DOHH2 (cell line): ENCODE results near the gene OSBPL8.

Source experiments
- H3F3A ChIP-seq: fragments of 200-600 bp; sonication (generic), shearing (Covaris generic); 2 replicates; pipeline ENCODE4 v1.6.0; 2016; ENCODE audit warnings: antibody characterized with exemption, mild to moderate bottlenecking; ENCODE audit not compliant: control insufficient read depth, insufficient read depth
- H3K27ac ChIP-seq: fragments of 200-600 bp; sonication (generic); 2 replicates; pipeline ENCODE4 v1.5.1; 2014; ENCODE audit warnings: low read depth, mild to moderate bottlenecking, low read length, moderate library complexity
- H3K27me3 ChIP-seq: fragments of 200-600 bp; sonication (generic); 2 replicates; pipeline ENCODE4 v1.6.1; 2014; ENCODE audit warnings: mild to moderate bottlenecking, low read length, mixed read lengths; ENCODE audit not compliant: control insufficient read depth
- H3K36me3 ChIP-seq: fragments of 200-600 bp; sonication (generic); 2 replicates; pipeline ENCODE4 v1.6.1; 2014; ENCODE audit warnings: mild to moderate bottlenecking, low read length, moderate library complexity, mixed read lengths; ENCODE audit not compliant: control insufficient read depth
- H3K4me1 ChIP-seq: fragments of 200-600 bp; sonication (generic); 2 replicates; pipeline ENCODE4 v1.6.1; 2014; ENCODE audit warnings: mild to moderate bottlenecking, low read length, mixed read lengths; ENCODE audit not compliant: control insufficient read depth
- H3K4me2 ChIP-seq: fragments of 200-600 bp; sonication (generic); 2 replicates; pipeline ENCODE4 v1.6.0; 2014; ENCODE audit warnings: mild to moderate bottlenecking, low read length, moderate library complexity
- H3K4me3 ChIP-seq: fragments of 200-600 bp; sonication (generic); 2 replicates; pipeline ENCODE4 v1.5.1; 2014; ENCODE audit warnings: mild to moderate bottlenecking, low read length, mixed read lengths
- H3K79me2 ChIP-seq: fragments of 200-600 bp; sonication (generic); 2 replicates; pipeline ENCODE4 v1.6.1; 2014; ENCODE audit warnings: mild to moderate bottlenecking, low read length, mixed read lengths; ENCODE audit not compliant: control insufficient read depth
- H3K9me2 ChIP-seq: fragments of 200-600 bp; sonication (generic); replicated peaks from 2 replicates; pipeline ENCODE4 v1.6.1; 2014; ENCODE audit warnings: mild to moderate bottlenecking, low read length, mixed read lengths; ENCODE audit not compliant: control insufficient read depth
- H3K9me3 ChIP-seq: fragments of 200-600 bp; sonication (generic); 2 replicates; pipeline ENCODE4 v1.6.1; 2014; ENCODE audit warnings: antibody characterized with exemption, low read length, mixed read lengths; ENCODE audit not compliant: control insufficient read depth, insufficient read depth
- H4K20me1 ChIP-seq: fragments of 200-600 bp; sonication (generic); 2 replicates; pipeline ENCODE4 v1.6.0; 2014; ENCODE audit warnings: low read depth, mild to moderate bottlenecking, antibody characterized with exemption, low read length, moderate library complexity; ENCODE audit not compliant: control insufficient read depth, insufficient read depth
- EZH2phosphoT487 ChIP-seq: fragments of 200-600 bp; sonication (generic); IDR thresholded peaks from 2 replicates; pipeline ENCODE4 v1.6.1; 2017; ENCODE audit warnings: borderline replicate concordance, mild to moderate bottlenecking, antibody characterized with exemption, low read length, moderate library complexity, mixed read lengths
- TF ChIP-seq, protein P1 (sequence below): fragments of 200-600 bp; sonication (generic); IDR thresholded peaks from one replicate; pipeline ENCODE4 v1.5.1; 2014; ENCODE audit warnings: antibody characterized with exemption, mild to moderate bottlenecking, low read depth, low read length; ENCODE audit not compliant: poor library complexity, severe bottlenecking

Gene OSBPL8

DNA sequence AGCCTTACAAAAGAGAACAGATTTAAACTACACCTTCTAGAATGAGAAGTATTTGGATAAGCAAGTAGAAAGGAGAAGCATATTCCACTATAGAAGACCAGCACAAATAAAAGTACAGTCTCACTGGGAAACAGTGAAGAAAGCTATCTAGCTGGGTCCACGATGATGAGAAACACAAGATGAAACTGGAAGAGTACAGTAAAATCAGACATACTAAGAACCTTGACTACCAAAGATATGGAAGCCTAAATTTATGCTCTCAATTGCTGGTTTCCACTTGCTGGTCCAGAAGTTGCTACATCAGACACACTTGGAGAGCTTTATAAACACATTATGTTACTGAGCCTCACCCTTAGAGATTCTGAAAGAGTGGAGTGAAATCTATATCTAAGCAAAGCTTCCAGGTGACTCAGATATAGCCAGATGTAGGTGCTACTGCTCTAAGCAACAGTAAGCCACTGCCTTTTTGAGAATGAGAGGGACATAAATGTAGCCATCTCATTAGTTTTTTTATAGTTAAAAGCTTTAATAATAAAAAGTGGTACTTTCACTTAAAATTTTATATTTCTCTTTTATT, 115.1 kb downstream of the OSBPL8 start:
- Histone ChIP-seq H3K4me2 (no peak overlapping the region), H3K27ac (no peak overlapping the region), H3K36me3 (peaks cover 3% of the 10 kb centered on the region; the same call in 1 of the 2 replicates), H3K27me3 (no peaks in the 10 kb centered on the region), H3K4me1 (no peaks in the 10 kb centered on the region), H3K4me3 (no peak overlapping the region), H3K9me2 (no peaks in the 10 kb centered on the region), H3F3A (no peaks in the 10 kb centered on the region), H4K20me1 (no peaks in the 10 kb centered on the region), H3K9me3 (no peaks in the 10 kb centered on the region), H3K79me2 (no peaks in the 10 kb centered on the region)
- TF ChIP-seq, protein P1, sequence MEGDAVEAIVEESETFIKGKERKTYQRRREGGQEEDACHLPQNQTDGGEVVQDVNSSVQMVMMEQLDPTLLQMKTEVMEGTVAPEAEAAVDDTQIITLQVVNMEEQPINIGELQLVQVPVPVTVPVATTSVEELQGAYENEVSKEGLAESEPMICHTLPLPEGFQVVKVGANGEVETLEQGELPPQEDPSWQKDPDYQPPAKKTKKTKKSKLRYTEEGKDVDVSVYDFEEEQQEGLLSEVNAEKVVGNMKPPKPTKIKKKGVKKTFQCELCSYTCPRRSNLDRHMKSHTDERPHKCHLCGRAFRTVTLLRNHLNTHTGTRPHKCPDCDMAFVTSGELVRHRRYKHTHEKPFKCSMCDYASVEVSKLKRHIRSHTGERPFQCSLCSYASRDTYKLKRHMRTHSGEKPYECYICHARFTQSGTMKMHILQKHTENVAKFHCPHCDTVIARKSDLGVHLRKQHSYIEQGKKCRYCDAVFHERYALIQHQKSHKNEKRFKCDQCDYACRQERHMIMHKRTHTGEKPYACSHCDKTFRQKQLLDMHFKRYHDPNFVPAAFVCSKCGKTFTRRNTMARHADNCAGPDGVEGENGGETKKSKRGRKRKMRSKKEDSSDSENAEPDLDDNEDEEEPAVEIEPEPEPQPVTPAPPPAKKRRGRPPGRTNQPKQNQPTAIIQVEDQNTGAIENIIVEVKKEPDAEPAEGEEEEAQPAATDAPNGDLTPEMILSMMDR, result no peak
- TF ChIP-seq EZH2phosphoT487, result no peak

DNA sequence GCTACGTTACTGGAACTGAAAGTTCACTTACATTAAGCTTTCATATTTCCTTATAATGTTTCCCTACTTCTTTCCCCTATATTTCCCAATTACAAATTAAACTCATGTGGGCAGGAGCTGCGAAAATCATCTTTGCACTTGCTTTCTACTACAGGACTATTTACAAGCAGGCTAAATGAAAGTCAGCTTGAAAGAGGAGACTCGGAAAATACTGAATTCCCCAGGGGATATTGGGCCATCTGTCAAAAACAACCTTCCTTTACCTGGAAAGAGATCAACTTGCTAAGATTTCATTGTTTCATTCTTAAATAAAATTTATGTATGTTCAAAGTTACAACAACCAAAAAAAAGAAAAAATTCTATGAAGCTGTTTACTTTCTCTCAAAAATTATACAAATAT, 118.6 kb downstream of the OSBPL8 start:
- Histone ChIP-seq H3K9me3 (no peaks in the 10 kb centered on the region), H3K27me3 (no peaks in the 10 kb centered on the region), H3K79me2 (no peaks in the 10 kb centered on the region)

DNA sequence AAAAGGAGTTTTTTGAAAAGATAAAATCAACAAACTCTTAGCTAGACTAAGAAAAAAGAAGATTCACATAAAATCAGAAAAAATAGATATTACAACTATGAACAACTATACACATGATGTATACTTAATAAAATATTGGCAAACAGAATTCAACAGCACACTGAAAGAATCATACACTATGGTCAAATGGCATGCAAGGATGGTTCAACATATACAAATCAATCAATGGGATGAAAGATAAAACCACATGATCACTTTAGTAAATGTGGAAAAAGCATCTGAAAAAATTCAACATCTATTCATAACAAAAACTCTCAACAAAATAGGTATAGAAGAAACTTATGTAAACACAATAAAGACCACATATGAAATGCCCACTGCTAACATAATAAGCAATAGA, 126.8 kb downstream of the OSBPL8 start:
- Histone ChIP-seq H3K36me3 (no peaks in the 10 kb centered on the region), H3K4me1 (no peaks in the 10 kb centered on the region), H3K79me2 (peaks cover 12% of the 10 kb centered on the region), H3K9me2 (no peaks in the 10 kb centered on the region), H4K20me1 (no peaks in the 10 kb centered on the region), H3K4me3 (no peak overlapping the region), H3K27me3 (no peaks in the 10 kb centered on the region), H3K27ac (no peak overlapping the region), H3K4me2 (no peak overlapping the region), H3F3A (no peaks in the 10 kb centered on the region), H3K9me3 (peaks cover 5% of the 10 kb centered on the region; the same call in 1 of the 2 replicates)
- TF ChIP-seq EZH2phosphoT487, result no peak
- TF ChIP-seq, protein P1, result no peak

More for the DNA sequence above, 118.6 kb downstream of the OSBPL8 start:
- Histone ChIP-seq H3K9me2 (no peaks in the 10 kb centered on the region), H3K4me2 (no peak overlapping the region), H3F3A (no peaks in the 10 kb centered on the region), H3K4me1 (no peaks in the 10 kb centered on the region), H3K27ac (no peak overlapping the region), H3K4me3 (no peak overlapping the region), H3K36me3 (no peaks in the 10 kb centered on the region), H4K20me1 (no peaks in the 10 kb centered on the region)
- TF ChIP-seq, protein P1, result no peak

DNA sequence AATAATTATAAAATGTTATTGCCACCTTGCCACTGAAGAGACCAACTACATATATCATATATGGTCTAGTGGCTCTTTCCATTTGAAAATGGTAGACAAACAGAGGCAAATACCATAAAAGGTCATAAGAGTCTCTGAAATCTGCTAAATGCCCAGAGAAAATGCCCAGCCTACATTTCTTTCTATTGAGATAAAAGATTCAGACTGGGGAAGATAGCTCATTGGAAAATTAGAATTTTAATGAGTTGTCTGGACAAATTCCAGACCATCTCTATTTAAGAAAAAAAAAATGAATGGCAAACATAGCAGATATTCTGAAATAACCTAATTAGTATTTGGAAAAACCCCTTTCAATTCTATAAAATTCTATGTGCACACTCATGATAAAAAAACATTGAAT, 131.5 kb downstream of the OSBPL8 start:
- H3K79me2 ChIP-seq, result peaks cover 15% of the 10 kb centered on the region

More for the DNA sequence above, 131.5 kb downstream of the OSBPL8 start:
- TF ChIP-seq, protein P1, result no peak
- TF ChIP-seq EZH2phosphoT487, result no peak
- no peak overlapping the region for H3K4me2 ChIP-seq
- no peaks in the 10 kb centered on the region for H3K27me3 ChIP-seq
- no peak overlapping the region for H3K27ac ChIP-seq
- H3F3A ChIP-seq, result no peaks in the 10 kb centered on the region
- no peaks in the 10 kb centered on the region for H3K9me2 ChIP-seq
- peaks cover 7% of the 10 kb centered on the region for H3K36me3 ChIP-seq
- H3K9me3 ChIP-seq, result peaks cover 14% of the 10 kb centered on the region
- H4K20me1 ChIP-seq, result no peaks in the 10 kb centered on the region
- no peaks in the 10 kb centered on the region for H3K4me1 ChIP-seq
- no peak overlapping the region for H3K4me3 ChIP-seq
